H9 (cell line): ENCODE measurements around the gene GALC. TPM values are rescaled to one million over a fixed set of nuclear protein-coding genes. Genes with fewer than 3 reads are reported as not detected.

Experiments used
- DNase-seq: peaks from one replicate; pipeline ENCODE4 v3.0.0-alpha.2; 2017
- H2AFZ ChIP-seq: one replicate; pipeline ENCODE4 v1.6.1; 2013; ENCODE audit warnings: mild to moderate bottlenecking, low read length, control low read depth, moderate library complexity
- H2AK5ac ChIP-seq: 2 replicates; pipeline ENCODE4 v1.6.1; 2013; ENCODE audit warnings: low read length, control low read depth, mixed read lengths; ENCODE audit not compliant: insufficient read length
- H2BK120ac ChIP-seq: one replicate; pipeline ENCODE4 v1.6.1; 2013; ENCODE audit warnings: low read depth, mild to moderate bottlenecking, low read length, control low read depth, inconsistent platforms; ENCODE audit not compliant: poor library complexity, severe bottlenecking
- H2BK12ac ChIP-seq: 2 replicates; pipeline ENCODE4 v1.6.1; 2013; ENCODE audit warnings: low read length, control low read depth, mixed read lengths, low read depth; ENCODE audit not compliant: insufficient read length
- H2BK15ac ChIP-seq: 2 replicates; pipeline ENCODE4 v1.6.1; 2013; ENCODE audit warnings: low read depth, low read length, control low read depth
- H2BK20ac ChIP-seq: one replicate; pipeline ENCODE4 v1.6.1; 2013; ENCODE audit warnings: low read depth, mild to moderate bottlenecking, low read length, control low read depth, inconsistent platforms; ENCODE audit not compliant: poor library complexity, severe bottlenecking
- H2BK5ac ChIP-seq: 2 replicates; pipeline ENCODE4 v1.6.1; 2013; ENCODE audit warnings: low read length, control low read depth, mixed read lengths; ENCODE audit not compliant: insufficient read length
- H3K14ac ChIP-seq: 2 replicates; pipeline ENCODE4 v1.6.1; 2013; ENCODE audit warnings: low read length, control low read depth; ENCODE audit not compliant: insufficient read depth
- H3K18ac ChIP-seq: 2 replicates; pipeline ENCODE4 v1.6.1; 2013; ENCODE audit warnings: low read depth, mild to moderate bottlenecking, mixed read lengths, low read length, control low read depth; ENCODE audit not compliant: insufficient read length
- H3K23ac ChIP-seq: 2 replicates; pipeline ENCODE4 v1.6.1; 2013; ENCODE audit warnings: low read length, control low read depth, mixed read lengths, low read depth; ENCODE audit not compliant: insufficient read length
- H3K23me2 ChIP-seq: 2 replicates; pipeline ENCODE4 v1.6.1; 2013; ENCODE audit warnings: low read depth, mild to moderate bottlenecking, mixed read lengths, low read length, control low read depth; ENCODE audit not compliant: insufficient read length, poor library complexity, severe bottlenecking
- H3K27ac ChIP-seq: 2 replicates; pipeline ENCODE4 v1.5.1; 2013; ENCODE audit warnings: low read length, control low read depth, mixed read lengths, low read depth; ENCODE audit not compliant: insufficient read length
- H3K27me3 ChIP-seq: 2 replicates; pipeline ENCODE4 v1.6.1; 2013; ENCODE audit warnings: low read length, control low read depth, inconsistent platforms; ENCODE audit not compliant: insufficient read depth
- H3K4ac ChIP-seq: 2 replicates; pipeline ENCODE4 v1.6.1; 2013; ENCODE audit warnings: low read depth, mild to moderate bottlenecking, control low read depth, inconsistent platforms, low read length, moderate library complexity
- H3K4me1 ChIP-seq: 2 replicates; pipeline ENCODE4 v1.6.1; 2013; ENCODE audit warnings: low read length, control low read depth, inconsistent platforms; ENCODE audit not compliant: insufficient read depth
- H3K4me2 ChIP-seq: 2 replicates; pipeline ENCODE4 v1.6.1; 2013; ENCODE audit warnings: low read length, control low read depth, mixed read lengths; ENCODE audit not compliant: insufficient read length, insufficient read depth
- H3K56ac ChIP-seq: 2 replicates; pipeline ENCODE4 v1.6.1; 2013; ENCODE audit warnings: low read depth, mild to moderate bottlenecking, mixed read lengths, low read length, control low read depth; ENCODE audit not compliant: insufficient read length
- H3K79me1 ChIP-seq: 2 replicates; pipeline ENCODE4 v1.6.1; 2013; ENCODE audit warnings: low read depth, mild to moderate bottlenecking, moderate library complexity, low read length, control low read depth, inconsistent platforms; ENCODE audit not compliant: insufficient read depth, poor library complexity, severe bottlenecking
- H3K79me2 ChIP-seq: 2 replicates; pipeline ENCODE4 v1.6.1; 2013; ENCODE audit warnings: low read length, control low read depth, inconsistent platforms; ENCODE audit not compliant: insufficient read depth
- H3K9ac ChIP-seq: 2 replicates; pipeline ENCODE4 v1.6.1; 2013; ENCODE audit warnings: low read length, control low read depth, mixed read lengths; ENCODE audit not compliant: insufficient read length; ENCODE audit errors: extremely low read depth
- H3K9me3 ChIP-seq: one replicate; pipeline ENCODE4 v1.6.1; 2013; ENCODE audit warnings: low read depth, low read length, inconsistent platforms; ENCODE audit not compliant: control insufficient read depth
- H3T11ph ChIP-seq: one replicate; pipeline ENCODE4 v1.6.1; 2013; ENCODE audit warnings: mild to moderate bottlenecking, low read length, control low read depth, inconsistent platforms
- H4K20me1 ChIP-seq: one replicate; pipeline ENCODE4 v1.6.1; 2013; ENCODE audit not compliant: control insufficient read depth, insufficient read length, insufficient read depth
- H4K5ac ChIP-seq: 2 replicates; pipeline ENCODE4 v1.6.1; 2013; ENCODE audit warnings: low read depth, mild to moderate bottlenecking, mixed read lengths, low read length, control low read depth; ENCODE audit not compliant: insufficient read length
- H4K8ac ChIP-seq: replicated peaks from 2 replicates; pipeline ENCODE4 v1.6.1; 2013; ENCODE audit warnings: low read length, control low read depth, mixed read lengths, low read depth; ENCODE audit not compliant: insufficient read length
- H4K91ac ChIP-seq: 2 replicates; pipeline ENCODE4 v1.6.1; 2013; ENCODE audit warnings: low read depth, mild to moderate bottlenecking, moderate library complexity, mixed read lengths, low read length, control low read depth; ENCODE audit not compliant: insufficient read length
- H3K27ac Mint-ChIP-seq, 3 experiments: 2 replicates in 2 of 3; 3 replicates in 1 of 3; pipeline ENCODE4 v1.8.0; 2020 to 2021; ENCODE audit warnings: mixed read lengths in 3 of 3, mild to moderate bottlenecking in 1 of 3, moderate library complexity in 1 of 3
- H3K27me3 Mint-ChIP-seq: 2 replicates; pipeline ENCODE4 v1.8.0; 2021; ENCODE audit warnings: low read depth, mild to moderate bottlenecking, moderate library complexity, mixed read lengths
- H3K36me3 Mint-ChIP-seq, 3 experiments: 2 replicates in 2 of 3; 3 replicates in 1 of 3; pipeline ENCODE4 v1.8.0; 2020 to 2021; ENCODE audit warnings: low read depth in 3 of 3, mixed read lengths in 3 of 3; ENCODE audit not compliant: insufficient read depth in 1 of 3
- H3K4me1 Mint-ChIP-seq, 2 experiments: 2 replicates each; pipeline ENCODE4 v1.8.0; 2020; ENCODE audit warnings: mixed read lengths in 2 of 2
- H3K4me3 Mint-ChIP-seq, 2 experiments: 2 replicates in 1 of 2; 3 replicates in 1 of 2; pipeline ENCODE4 v1.8.0; 2020 to 2021; ENCODE audit warnings: mild to moderate bottlenecking in 2 of 2, mixed read lengths in 2 of 2, moderate library complexity in 1 of 2
- H3K9me3 Mint-ChIP-seq, 2 experiments: 2 replicates in 1 of 2; 3 replicates in 1 of 2; pipeline ENCODE4 v1.8.0; 2020; ENCODE audit warnings: mild to moderate bottlenecking in 2 of 2, mixed read lengths in 2 of 2, moderate library complexity in 1 of 2
- CTCF ChIP-seq: fragments of 200-600 bp; sonication (generic); conservative IDR thresholded peaks from 3 replicates; pipeline ENCODE4 v1.8.0; 2021; ENCODE audit warnings: antibody characterized with exemption, mild to moderate bottlenecking
- WGBS: extraction: QIAGEN DNeasy Blood & Tissue Kit; methylation state at CpG from one replicate; pipeline ENCODE4 v1.1.7; 2013; ENCODE audit warnings: missing lambda C conversion rate, low lambda C conversion rate, mixed read lengths; ENCODE audit not compliant: insufficient read length; ENCODE audit errors: extremely low coverage; 5-methylcytosine and 5-hydroxymethylcytosine counted together
- total RNA-seq: library from RNA; stranded (reverse); gene quantifications from 2 replicates; pipeline ENCODE4 v1.2.1, GENCODE V29; 2021

Gene GALC
- total RNA-seq, 1 experiment from 2014 or later: 12.4 TPM

DNA sequence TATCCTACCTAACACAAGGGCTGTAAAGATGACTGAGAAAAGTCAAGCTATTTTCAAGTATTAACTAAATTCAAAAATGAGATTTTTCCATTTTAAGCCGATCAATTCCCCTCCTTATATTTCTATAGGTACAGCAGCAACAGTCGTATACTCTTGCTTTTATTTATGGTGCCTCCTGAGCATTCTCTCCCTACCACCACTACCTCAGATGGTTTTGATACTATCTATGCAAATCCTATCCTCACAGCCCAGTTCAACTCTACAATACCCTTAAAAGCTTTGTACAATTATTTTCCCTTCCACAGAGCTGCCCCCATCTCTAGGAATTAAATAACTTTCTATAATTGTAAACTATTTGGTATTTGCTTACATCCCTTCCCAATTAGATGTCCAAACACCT is 52.1 kb downstream of the GALC start:
- H3K14ac ChIP-seq: no peak overlapping the region
- H4K20me1 ChIP-seq: no peaks in the 10 kb centered on the region
- no peak overlapping the region for H3K56ac ChIP-seq
- H3K27me3 Mint-ChIP-seq: no peaks in the 10 kb centered on the region
- no peak overlapping the region for H2BK12ac ChIP-seq
- no peaks in the 10 kb centered on the region for H3K4me1 ChIP-seq
- H3K4me1 Mint-ChIP-seq: no peaks in the 10 kb centered on the region
- no peak overlapping the region; a peak in 1 of 7 replicates for H3K27ac Mint-ChIP-seq
- H3T11ph ChIP-seq: no peak overlapping the region
- H4K5ac ChIP-seq: no peak overlapping the region
- H3K9me3 ChIP-seq: no peaks in the 10 kb centered on the region
- H3K18ac ChIP-seq: no peak overlapping the region
- H3K79me1 ChIP-seq: no peaks in the 10 kb centered on the region
- H3K23ac ChIP-seq: no peak overlapping the region
- no peak overlapping the region for H3K27ac ChIP-seq
- H4K8ac ChIP-seq: no peak overlapping the region
- H3K27me3 ChIP-seq: no peaks in the 10 kb centered on the region
- DNase-seq: no peak
- no peak overlapping the region for H2BK15ac ChIP-seq
- H2AFZ ChIP-seq: no peak overlapping the region
- H2BK20ac ChIP-seq: no peak overlapping the region
- no peak for TF ChIP-seq CTCF
- H3K4ac ChIP-seq: no peak overlapping the region
- H3K36me3 Mint-ChIP-seq: no peaks in the 10 kb centered on the region
- H2BK120ac ChIP-seq: no peak overlapping the region
- H3K9me3 Mint-ChIP-seq: no peaks in the 10 kb centered on the region; a peak in 1 of 5 replicates
- no peak overlapping the region for H3K4me3 Mint-ChIP-seq
- no CpG with 5 or more reads among the region's 2 CpGs for whole genome bisulfite sequencing
- H3K9ac ChIP-seq: no peak overlapping the region
- no peaks in the 10 kb centered on the region for H3K79me2 ChIP-seq
- H4K91ac ChIP-seq: no peak overlapping the region
- no peak overlapping the region for H2AK5ac ChIP-seq
- H3K23me2 ChIP-seq: no peaks in the 10 kb centered on the region
- no peak overlapping the region for H2BK5ac ChIP-seq
- H3K4me2 ChIP-seq: no peak overlapping the region
